ENCODE data around the gene TIMM22.

Gene TIMM22

GRCh38 chr17:1027044-1027443, 30.1 kb downstream of the TIMM22 start:
- DNase-seq (ENCODE audit: extremely low spot score) = no peak
- POLR2A ChIA-PET = no interaction called here
- CTCF ChIA-PET = interaction anchor here (2.2 kb wide), 1 partner anchor 29 kb away, joined by 11 read pairs; no protein-coding TSS in a partner anchor
- TF ChIP-seq CTCF (IDR thresholded peaks at IDR 0.05; ENCODE audit: control extremely low read depth, extremely low read depth, low read depth, missing control alignments) = no peak

- POLR2A ChIA-PET = no interaction called here
- no peak for DNase-seq (ENCODE audit: extremely low spot score)
- TF ChIP-seq CTCF (IDR thresholded peaks at IDR 0.05; ENCODE audit: control extremely low read depth, extremely low read depth, low read depth, missing control alignments) = no peak
- CTCF ChIA-PET = interaction anchor here (1.5 kb wide), 1 partner anchor 27 kb away, joined by 3 read pairs; no protein-coding TSS in a partner anchor
These were observed 32.4 kb downstream of the TIMM22 start for GRCh38 chr17:1029196-1029921.

GRCh38 chr17:1029922-1030644, 33.2 kb downstream of the TIMM22 start:
- ChIA-PET CTCF (interaction anchor here (1.3 kb wide), 2 partner anchors 26 to 49 kb away, joined by 4 read pairs; no protein-coding TSS in a partner anchor), POLR2A (no interaction called here)
- TF ChIP-seq CTCF (IDR thresholded peaks at IDR 0.05; ENCODE audit: control extremely low read depth, extremely low read depth, low read depth, missing control alignments) = no peak
- no peak for DNase-seq (ENCODE audit: extremely low spot score)

GRCh38 chr17:1030684-1031532, 34.0 kb downstream of the TIMM22 start:
- DNase-seq (ENCODE audit: extremely low spot score) = no peak
- ChIA-PET CTCF (interaction anchor here (1.3 kb wide), 2 partner anchors 25 to 50 kb away, joined by 4 read pairs; no protein-coding TSS in a partner anchor), POLR2A (no interaction called here)
- TF ChIP-seq CTCF (IDR thresholded peaks at IDR 0.05; ENCODE audit: control extremely low read depth, extremely low read depth, low read depth, missing control alignments) = no peak

- CTCF ChIA-PET = no interaction called here
- POLR2A ChIA-PET = no interaction called here
- no peak for TF ChIP-seq CTCF (IDR thresholded peaks at IDR 0.05; ENCODE audit: control extremely low read depth, extremely low read depth, low read depth, missing control alignments)
- DNase-seq (ENCODE audit: extremely low spot score) = no peak
These were observed 34.8 kb downstream of the TIMM22 start for GRCh38 chr17:1031711-1032110.

DNA sequence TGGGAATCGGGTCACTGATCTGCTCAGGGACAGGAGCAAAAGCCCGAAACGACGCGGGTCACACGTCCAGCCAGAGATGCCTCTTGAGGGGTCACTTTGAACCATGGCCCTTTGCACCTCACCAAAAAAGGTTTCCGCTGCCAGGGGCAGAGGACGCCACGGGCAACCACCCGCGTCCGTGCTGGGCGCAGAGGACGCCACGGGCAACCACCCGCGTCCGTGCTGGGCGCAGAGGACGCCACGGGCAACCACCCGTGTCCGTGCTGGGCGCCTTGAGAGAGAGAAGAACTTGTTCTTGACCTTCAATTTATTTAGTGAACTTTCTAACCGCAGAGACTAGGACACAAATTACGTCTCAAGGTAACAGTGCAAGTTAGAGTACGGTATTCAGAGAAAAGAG, 35.5 kb downstream of the TIMM22 start:
- POLR2A ChIA-PET = no interaction called here
- no peak for TF ChIP-seq CTCF (IDR thresholded peaks at IDR 0.05; ENCODE audit: control extremely low read depth, extremely low read depth, low read depth, missing control alignments)
- DNase-seq (ENCODE audit: extremely low spot score) = no peak
- CTCF ChIA-PET = no interaction called here
